Right lobe of liver (tissue), 4 donors: ENCODE measurements around the gene GRXCR2.

Experiments
- CTCF ChIP-seq, 4 donors: fragments of 200-600 bp in 3 of 4; fragments of 450-650 bp in 1 of 4; IDR thresholded peaks; one replicate each; pipeline versions ENCODE4 v1.5.1 to v1.8.0; 2016 to 2022; ENCODE audit warnings: antibody characterized with exemption in 4 of 4, mild to moderate bottlenecking in 2 of 4
- POLR2A ChIP-seq: fragments of 450-650 bp; IDR thresholded peaks from one replicate; pipeline ENCODE4 v1.6.1; 2017; ENCODE audit warnings: antibody characterized with exemption, mild to moderate bottlenecking
- donor health status: DM: no; HTN: no; CAD: no.
- donor health status: DM: no; HTN: no; CAD: no.
- donor health status: DM: no; HTN: yes; CAD: no.

GRCh38 chr5:145852990-145853389 is 19.8 kb downstream of the GRXCR2 start:
- TF ChIP-seq CTCF (IDR thresholded peaks at IDR 0.05) (no peak), POLR2A (no peak)
